Hematopoietic multipotent progenitor cell (in vitro differentiated cells): ENCODE measurements around the gene MPC2. TPM values are rescaled to one million over a fixed set of nuclear protein-coding genes. Genes with fewer than 3 reads are reported as not detected.
"Not testable (repeated sequence)": the region's sequence is repeated elsewhere in the genome, so short reads cannot be mapped to it uniquely, and the experiment has no call there.

Experiments
- DNase-seq, 3 donors: peaks; one replicate each; pipeline ENCODE4 v3.0.0-alpha.2; 2011 to 2015; ENCODE audit warnings: low read depth in 2 of 3, low spot score in 2 of 3
- total RNA-seq: library from RNA; depleted of rRNA; stranded (reverse); fragments of >200 nt; gene quantifications from one replicate; pipeline ENCODE4 v1.2.3, GENCODE V29; 2012

Gene MPC2
- total RNA-seq, 1 donor, result 24.0 TPM

DNA sequence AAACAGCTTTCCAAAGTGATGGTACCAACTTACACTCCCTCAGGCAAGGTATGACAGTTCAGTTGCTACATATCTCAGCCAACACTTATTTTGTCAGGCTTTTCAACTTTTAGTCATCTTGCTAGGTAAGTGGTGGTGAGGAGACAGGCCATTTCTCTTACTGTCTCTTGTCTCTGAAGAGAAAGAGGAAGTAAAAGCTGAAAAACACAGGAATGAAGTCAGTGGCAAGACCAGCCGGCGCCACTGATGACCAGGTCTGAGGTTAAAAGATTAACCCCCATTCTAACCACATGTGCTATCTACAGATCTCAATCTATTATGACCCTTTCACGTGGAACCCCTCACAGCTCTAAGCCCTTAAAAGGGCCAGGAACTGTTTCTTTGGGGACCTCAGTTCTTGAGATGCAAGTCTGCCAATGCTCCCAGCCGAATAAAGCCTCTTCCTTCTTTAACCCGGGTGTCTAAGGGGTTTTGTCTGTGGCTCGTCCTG, 27.1 kb downstream of the MPC2 start:
- DNase-seq, result no peak

- DNase-seq, result no peak
Measured at GRCh38 chr1:167905671-167906070, 31.2 kb downstream of the MPC2 start.

GRCh38 chr1:167905182-167905581, 31.7 kb downstream of the MPC2 start:
- DNase-seq, result no peak

- DNase-seq, result no peak
Measured at GRCh38 chr1:167904652-167905130, 32.2 kb downstream of the MPC2 start.

DNA sequence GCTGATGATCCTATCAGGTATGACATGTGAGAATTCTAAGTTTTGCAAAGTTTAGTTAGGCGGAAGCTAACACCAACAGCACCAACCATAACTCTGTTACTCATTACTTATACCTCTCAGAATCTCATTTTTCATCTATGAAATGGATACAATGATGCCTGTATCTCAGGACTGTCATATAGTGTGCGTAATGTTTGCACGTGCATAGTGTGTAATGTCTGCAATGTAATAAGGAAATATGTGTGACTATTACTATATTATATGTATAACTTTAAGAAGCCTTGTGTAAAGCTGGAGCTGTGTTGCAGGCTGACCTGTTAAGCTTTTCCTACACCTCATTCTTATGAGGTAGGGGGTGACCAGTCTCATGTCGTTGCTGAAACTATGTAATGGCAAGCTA, 36.0 kb downstream of the MPC2 start:
- no peak for DNase-seq

DNA sequence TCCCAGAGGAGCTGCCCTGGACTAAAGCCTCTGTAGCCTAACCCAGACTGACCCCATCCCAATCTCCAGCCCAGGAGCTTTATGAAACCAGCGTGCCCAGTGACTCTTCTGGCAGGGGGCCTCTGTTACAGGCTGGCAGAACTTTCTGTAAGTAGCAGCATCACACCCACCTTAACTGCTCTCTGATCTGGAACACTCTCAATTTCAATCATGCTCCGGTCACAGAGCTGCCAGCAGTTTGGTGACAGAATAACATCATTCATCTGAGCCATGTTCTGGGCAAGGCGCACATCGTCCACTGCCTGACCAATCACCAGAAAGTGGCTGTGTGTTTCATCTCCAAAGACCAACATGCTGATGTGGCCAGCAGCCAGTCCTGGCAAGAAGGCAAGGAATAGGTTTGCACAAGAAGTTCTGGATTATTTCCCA, 37.6 kb downstream of the MPC2 start:
- no peak for DNase-seq

GRCh38 chr1:167898578-167899222, 38.2 kb downstream of the MPC2 start:
- DNase-seq, result no peak

- DNase-seq, result no peak
Measured at GRCh38 chr1:167893798-167894197, 43.1 kb downstream of the MPC2 start.

DNA sequence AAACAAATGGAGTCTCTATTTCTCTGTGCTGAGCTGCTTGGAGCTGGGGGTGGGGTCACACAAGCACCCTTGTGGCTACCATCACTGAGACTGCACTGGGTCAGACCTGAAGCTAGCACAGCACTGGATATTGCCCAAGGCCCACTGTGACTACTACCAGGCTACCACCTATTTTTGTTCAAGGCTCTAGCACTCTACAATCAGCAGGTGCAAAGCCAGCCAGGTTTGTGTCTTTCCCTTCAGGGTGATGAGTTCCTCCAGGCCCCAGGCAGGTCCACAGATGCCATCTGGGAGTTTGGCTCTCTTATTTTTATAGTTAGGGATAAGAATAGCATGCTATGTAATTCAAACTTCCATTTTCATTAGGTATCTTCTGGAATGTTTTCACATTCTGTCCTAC, 46.5 kb downstream of the MPC2 start:
- DNase-seq, result no peak

DNA sequence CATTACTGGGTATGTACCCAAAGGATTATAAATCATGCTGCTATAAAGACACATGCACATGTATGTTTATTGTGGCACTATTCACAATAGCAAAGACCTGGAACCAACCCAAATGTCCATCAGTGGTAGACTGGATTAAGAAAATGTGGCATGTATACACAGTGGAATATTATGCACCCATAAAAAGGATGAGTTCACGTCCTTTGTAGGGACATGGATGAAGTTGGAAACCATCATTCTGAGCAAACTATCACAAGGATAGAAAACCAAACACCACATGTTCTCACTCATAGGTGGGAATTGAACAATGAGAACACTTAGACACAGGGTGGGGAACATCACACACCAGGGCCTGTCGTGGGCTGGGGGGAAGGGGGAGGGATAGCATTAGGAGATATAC, 49.7 kb downstream of the MPC2 start:
- DNase-seq, result not testable (repeated sequence)

- DNase-seq, result no peak
Measured at GRCh38 chr1:167882376-167882775, 54.5 kb downstream of the MPC2 start.

DNA sequence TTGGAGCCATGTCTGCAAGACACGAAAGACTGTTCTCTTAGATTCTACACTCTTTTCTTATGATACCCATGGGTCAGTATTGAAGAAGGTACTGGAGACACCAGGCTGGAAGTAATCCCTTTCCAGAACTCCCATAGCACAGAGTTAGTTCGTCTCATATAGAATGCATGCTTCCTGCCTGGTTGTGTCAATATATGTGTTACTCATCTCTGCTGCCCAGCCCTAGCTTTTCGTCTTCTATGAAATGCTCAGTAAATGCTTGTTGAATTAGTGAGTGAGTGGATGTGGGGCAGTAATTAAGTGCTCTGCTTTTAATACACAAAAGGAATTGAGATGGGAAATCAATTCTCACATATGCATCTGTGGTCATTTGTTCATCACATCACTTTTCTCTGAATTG, 55.1 kb downstream of the MPC2 start:
- no peak for DNase-seq

DNA sequence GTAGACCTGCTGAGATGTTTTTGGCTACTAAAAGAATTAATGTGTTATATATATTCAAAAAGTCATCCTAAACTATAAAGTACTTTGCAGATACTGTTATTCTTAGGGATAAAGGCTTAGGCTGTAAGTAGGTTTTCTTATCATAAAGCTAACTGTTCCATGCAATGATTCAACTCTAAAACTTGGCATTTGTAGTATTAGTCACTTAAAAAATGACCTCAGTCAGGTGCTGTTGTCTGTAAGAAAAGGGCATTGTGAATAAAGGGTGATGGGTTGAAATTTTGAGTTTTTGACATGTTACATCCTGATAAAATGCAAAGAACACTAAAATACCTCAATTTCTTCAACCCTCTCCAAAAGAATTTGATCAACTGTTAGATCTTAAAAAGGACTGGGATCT, 55.8 kb downstream of the MPC2 start:
- DNase-seq, result no peak

DNA sequence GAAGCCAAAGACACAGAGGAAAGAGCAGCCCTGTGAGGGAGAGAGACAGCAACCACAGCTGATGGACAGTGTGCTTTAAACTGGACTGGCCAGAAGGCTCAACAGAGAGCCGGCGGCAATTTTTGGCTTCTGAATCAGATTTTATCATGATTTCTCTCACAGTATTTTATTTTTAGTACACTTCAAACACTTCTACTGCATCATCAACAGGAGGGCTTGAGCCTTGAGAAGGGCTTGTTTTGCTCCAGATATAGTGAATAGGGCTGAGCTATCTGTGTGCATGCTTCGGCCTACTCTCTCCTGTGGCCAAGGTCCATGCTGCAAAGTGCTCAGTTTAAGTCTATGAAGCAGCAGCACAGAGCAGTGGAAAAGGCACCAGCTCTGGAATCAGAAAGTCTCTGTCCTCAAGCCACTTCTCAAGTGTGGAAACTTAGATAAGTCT, 56.3 kb downstream of the MPC2 start:
- no peak for DNase-seq

- DNase-seq, result peak in 1 of 3 donors; percentile 8
Measured at GRCh38 chr1:167879508-167879907, 57.4 kb downstream of the MPC2 start.

GRCh38 chr1:167878372-167879160, 58.3 kb downstream of the MPC2 start:
- DNase-seq, result peak in 2 of 3 donors; percentile 1 to 6

DNA sequence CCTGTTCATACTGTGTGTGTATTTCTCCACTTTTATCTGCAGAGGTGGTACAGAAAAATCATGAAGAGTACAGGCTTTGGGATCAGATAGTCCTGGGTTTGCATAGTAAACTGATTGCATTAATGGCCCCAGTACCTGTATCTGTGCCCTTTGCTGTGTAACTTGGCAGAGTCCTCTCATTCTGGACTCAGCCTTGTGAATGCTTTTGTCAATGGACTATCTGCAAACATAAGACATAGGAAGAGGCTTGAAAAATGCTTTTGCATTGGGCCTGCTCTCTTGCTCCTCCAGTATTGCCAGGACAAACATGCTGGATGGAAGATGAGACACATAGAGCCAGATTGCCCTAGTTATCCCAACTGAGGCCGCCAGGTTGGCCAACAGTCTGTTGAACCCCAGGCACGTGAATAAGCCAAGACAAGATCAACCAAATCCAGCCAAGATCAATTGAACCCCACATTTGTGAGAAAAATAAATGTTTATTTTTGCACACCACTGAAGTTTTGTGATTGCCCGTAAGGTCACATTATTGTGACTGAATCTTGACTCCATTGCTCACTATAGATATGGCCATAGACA, 60.2 kb downstream of the MPC2 start:
- DNase-seq, result no peak

DNA sequence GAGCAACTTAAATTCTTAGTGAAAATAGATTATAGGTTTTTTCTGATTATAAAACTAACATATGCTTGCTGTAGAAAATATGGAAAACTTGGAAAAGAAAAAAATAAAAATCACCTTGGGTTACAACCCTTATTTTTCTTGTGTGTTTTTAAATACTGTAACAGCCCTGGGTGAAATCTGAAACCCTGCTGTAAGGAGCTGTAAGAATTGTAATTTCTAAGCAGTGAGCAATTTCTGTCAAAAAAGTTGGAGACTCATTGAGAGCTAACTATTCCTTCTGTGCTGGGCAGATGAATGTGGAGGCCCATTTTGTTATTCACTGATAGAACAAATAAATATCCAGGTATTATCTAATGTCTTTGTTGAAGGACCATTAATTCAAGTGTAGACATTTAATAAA, 65.5 kb downstream of the MPC2 start:
- DNase-seq, result no peak

GRCh38 chr1:167869157-167870001, 67.5 kb downstream of the MPC2 start:
- not testable (repeated sequence) for DNase-seq

DNA sequence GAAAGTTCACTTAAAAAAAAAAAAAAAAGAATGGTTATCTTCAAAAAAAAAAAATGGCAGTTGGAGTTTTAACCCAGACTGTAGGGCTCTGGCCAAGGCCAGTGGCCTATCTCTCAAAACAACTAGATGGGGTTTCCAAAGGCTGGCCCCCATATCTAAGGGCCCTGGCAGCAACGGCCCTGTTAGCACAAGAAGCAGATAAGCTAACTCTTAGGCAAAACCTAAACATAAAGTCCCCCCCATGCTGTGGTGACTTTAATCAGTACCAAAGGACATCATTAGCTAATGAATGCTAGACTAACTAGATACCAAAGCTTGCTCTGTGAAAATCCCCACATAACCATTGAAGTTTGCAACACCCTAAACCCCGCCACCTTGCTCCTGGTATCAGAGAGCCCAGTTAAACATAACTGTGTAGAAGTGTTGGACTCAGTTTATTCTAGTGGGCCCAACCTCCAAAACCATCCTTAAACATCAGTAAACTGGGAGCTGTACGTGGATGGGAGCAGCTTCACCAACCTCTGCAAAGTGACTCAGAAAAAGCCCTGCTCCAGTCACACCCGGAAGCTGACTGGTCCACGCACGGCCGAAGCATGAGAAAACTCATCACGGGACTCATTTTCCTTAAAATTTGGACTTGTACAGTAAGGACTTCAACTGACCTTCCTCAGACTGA, 70.0 kb downstream of the MPC2 start:
- peak in 1 of 3 donors; percentile 0 for DNase-seq
